Subcutaneous adipose tissue (tissue), 4 donors: ENCODE results near the gene PHLDB1. TPM values are rescaled to one million over a fixed set of nuclear protein-coding genes. Genes with fewer than 3 reads are reported as not detected.

Experiments
- total RNA-seq, 4 donors: library from RNA; depleted of rRNA; stranded (reverse); fragments of >200 nt; gene quantifications; one replicate each; pipeline ENCODE4 v1.1.0, GENCODE V29; 2016
- TF ChIP-seq, protein P1 (sequence below): fragments of 450-650 bp; IDR thresholded peaks from one replicate; pipeline ENCODE4 v1.5.1; 2016; ENCODE audit warnings: low read depth, mild to moderate bottlenecking, control low read depth, antibody characterized with exemption, moderate library complexity

Gene PHLDB1
- total RNA-seq, 4 donors from 2014 or later, result 137 to 535 (median 197) TPM

DNA sequence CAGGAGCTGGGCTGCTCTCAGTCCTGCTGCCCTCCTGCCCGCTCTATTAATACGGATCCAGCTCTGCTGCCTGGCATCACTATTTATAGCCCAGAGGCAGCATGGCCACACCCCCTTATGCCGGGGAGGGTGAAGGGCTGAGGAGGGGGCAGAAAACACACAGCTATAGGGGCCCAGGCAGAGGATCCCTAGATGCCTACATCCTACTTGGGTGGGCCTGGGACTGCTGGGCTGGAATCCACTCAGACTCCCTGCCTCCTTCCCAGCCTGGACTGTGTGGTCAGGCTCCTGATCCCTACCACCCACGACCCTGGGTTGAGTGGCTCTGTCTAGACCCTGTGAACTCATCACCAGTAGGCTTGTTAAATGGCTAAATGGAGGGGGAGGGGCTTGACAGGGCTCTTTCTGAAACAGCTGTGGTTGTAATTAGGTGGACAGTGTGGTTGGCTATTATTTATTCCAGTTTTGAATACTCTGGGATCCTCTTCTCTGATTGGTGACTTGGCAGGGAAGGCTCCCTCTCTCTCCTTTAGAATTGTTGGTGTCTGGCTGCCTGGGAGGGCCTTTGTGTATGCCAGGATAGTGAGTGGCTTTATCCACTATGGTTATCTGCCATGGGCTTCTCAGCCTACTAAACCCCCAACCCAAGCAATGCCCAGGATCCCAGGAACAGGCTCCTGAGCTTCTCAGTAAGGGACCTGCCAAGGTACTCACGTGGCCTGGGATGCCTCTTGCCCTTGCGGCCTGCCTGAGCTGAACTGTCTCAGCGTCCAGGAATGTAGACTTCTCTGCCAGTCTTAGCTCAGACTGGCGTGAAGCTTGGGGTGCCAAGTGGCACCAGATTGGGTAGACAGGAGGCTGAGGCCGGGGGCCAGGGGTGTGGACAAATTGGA is 15.2 kb downstream of the PHLDB1 start:
- TF ChIP-seq, protein P1, sequence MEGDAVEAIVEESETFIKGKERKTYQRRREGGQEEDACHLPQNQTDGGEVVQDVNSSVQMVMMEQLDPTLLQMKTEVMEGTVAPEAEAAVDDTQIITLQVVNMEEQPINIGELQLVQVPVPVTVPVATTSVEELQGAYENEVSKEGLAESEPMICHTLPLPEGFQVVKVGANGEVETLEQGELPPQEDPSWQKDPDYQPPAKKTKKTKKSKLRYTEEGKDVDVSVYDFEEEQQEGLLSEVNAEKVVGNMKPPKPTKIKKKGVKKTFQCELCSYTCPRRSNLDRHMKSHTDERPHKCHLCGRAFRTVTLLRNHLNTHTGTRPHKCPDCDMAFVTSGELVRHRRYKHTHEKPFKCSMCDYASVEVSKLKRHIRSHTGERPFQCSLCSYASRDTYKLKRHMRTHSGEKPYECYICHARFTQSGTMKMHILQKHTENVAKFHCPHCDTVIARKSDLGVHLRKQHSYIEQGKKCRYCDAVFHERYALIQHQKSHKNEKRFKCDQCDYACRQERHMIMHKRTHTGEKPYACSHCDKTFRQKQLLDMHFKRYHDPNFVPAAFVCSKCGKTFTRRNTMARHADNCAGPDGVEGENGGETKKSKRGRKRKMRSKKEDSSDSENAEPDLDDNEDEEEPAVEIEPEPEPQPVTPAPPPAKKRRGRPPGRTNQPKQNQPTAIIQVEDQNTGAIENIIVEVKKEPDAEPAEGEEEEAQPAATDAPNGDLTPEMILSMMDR, result no peak

GRCh38 chr11:118623269-118623655 is 15.8 kb downstream of the PHLDB1 start:
- TF ChIP-seq, protein P1, result no peak

DNA sequence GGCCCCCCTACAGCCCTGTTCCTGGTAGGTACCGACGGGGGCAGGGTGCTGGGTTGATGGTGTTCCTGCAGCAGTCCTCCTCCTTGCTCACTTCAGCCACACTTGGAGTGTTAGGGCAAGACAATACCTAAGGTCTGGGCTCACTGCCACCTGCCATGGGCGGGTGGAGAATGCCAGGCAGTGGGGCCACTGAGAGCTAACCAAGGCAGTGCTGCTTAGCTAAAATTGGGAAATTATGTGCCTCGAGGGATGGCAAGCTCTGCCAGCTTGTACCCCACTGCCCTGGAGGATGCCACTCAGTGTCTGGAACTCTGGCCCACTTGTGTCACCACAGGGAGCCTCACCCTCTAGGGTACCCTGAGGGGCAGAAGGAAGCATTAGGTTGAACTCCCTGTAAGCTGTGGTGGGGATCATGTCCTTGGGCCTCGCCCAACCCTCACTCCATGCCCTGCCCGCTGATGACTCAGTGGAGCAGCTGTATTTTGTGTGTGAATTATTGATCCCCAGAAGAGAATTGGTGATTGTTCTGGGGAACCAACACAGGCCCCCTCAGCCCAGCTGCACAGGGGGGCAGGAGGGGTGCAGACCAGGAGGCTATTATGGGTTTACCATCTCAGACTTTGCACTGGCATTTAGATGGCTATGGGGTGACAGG is 17.7 kb downstream of the PHLDB1 start:
- TF ChIP-seq, protein P1, result no peak

DNA sequence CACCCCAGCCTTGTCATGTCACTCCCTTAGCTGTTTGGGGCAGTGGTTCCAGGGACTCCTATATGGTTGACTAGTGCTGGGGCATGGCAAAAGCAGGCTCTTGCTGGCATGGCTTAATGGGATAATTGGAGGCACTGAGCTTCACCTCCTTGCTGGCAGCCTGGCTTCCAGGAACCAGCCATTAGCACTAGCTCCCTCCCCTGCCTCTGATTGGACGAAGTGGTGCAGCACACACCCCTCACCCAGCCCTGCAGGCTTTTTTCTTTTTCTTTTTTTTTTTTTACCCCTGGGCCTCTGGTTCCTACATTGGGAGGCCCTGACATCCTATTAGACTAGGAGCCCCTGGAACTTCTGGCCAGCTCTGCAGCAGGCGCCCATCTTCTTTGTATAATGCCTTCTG is 18.6 kb downstream of the PHLDB1 start:
- TF ChIP-seq, protein P1, result no peak

- TF ChIP-seq, protein P1, result no peak
Measured at GRCh38 chr11:118627566-118627965, 20.2 kb downstream of the PHLDB1 start.

DNA sequence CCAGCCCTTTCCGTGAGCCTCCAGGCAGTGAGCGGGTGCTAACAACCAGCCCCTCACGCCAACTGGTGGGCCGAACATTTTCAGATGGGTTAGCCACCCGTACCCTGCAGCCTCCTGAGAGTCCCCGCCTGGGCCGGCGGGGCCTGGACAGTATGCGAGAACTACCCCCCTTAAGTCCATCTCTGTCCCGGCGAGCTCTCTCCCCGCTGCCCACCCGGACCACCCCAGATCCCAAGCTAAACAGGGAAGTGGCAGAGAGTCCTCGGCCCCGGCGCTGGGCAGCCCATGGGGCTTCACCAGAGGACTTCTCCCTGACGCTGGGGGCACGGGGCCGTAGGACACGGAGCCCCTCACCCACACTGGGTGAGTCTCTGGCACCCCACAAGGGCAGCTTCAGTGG is 20.6 kb downstream of the PHLDB1 start:
- TF ChIP-seq, protein P1, result no peak

DNA sequence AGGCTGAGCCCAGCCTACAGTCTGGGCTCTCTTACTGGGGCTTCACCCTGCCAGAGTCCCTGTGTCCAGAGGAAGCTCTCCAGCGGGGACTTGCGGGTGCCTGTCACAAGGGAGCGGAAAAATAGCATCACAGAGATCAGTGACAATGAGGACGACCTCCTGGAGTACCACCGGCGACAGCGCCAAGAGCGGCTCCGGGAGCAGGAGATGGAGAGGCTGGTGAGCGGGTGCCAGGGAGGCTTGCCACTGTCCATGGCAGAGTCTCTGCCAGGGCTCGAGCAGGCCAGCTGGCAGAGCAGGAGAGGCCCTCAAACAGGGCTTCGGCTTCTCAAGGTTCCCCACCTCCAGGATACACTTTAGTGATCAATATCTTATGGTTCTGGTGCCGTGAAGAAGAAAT is 21.0 kb downstream of the PHLDB1 start:
- TF ChIP-seq, protein P1, result no peak
